ENCODE data around the gene SRD5A1. TPM values are rescaled to one million over a fixed set of nuclear protein-coding genes. Genes with fewer than 3 reads are reported as not detected.
A peak's percentile ranks its signal among the peaks of the same experiment; 100 is the strongest.

The SRD5A1 gene
- total and polyA plus RNA-seq, 2 experiments from 2014 or later, result 18.2 to 87.3 TPM

GRCh38 chr5:6700685-6701355 lies 67.6 kb downstream of the SRD5A1 start (continued):
- TF ChIP-seq, protein P1, sequence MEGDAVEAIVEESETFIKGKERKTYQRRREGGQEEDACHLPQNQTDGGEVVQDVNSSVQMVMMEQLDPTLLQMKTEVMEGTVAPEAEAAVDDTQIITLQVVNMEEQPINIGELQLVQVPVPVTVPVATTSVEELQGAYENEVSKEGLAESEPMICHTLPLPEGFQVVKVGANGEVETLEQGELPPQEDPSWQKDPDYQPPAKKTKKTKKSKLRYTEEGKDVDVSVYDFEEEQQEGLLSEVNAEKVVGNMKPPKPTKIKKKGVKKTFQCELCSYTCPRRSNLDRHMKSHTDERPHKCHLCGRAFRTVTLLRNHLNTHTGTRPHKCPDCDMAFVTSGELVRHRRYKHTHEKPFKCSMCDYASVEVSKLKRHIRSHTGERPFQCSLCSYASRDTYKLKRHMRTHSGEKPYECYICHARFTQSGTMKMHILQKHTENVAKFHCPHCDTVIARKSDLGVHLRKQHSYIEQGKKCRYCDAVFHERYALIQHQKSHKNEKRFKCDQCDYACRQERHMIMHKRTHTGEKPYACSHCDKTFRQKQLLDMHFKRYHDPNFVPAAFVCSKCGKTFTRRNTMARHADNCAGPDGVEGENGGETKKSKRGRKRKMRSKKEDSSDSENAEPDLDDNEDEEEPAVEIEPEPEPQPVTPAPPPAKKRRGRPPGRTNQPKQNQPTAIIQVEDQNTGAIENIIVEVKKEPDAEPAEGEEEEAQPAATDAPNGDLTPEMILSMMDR (conservative IDR thresholded peaks at IDR 0.05; ENCODE audit: low read depth in 2 of 2), result no peak
- TF ChIP-seq POLR2AphosphoS5 (IDR thresholded peaks at IDR 0.05; ENCODE audit: low read depth), result no peak

DNA sequence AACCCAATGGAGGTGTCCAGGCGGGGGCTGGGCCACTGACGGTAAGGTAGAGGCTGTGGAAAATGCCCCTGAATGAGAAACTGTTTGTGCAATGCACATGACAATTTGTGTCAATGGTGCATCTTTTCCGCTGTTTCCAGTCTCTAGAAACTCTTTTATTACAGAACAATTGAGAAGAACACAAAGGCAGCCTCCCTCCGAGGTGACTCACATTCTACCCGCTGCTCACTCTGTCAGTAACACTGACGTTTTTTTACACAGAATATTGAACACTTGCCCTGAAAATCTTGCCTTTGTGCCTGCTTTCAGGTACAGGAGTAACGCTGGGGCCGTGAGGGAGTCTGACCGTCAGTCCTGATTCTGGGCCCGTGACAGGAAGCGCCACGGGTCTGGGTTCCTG lies 68.3 kb downstream of the SRD5A1 start:
- Histone ChIP-seq H4K20me1 (replicated peaks; ENCODE audit: insufficient read depth) (no peaks in the 10 kb centered on the region), H3K27ac (ENCODE audit: low read depth) (no peak overlapping the region), H3K4me2 (no peak overlapping the region), H3K27me3 (ENCODE audit: insufficient read depth) (no peaks in the 10 kb centered on the region), H3K4me3 (no peak overlapping the region), H3K4me1 (ENCODE audit: insufficient read depth) (peaks cover 16% of the 10 kb centered on the region; the same call in 1 of the 2 replicates), H2AFZ (peak overlapping the region; percentile 77; the same call in 1 of the 2 replicates), H3K36me3 (ENCODE audit: insufficient read depth) (no peaks in the 10 kb centered on the region), H3K9me2 (ENCODE audit: insufficient read depth) (no peaks in the 10 kb centered on the region), H3K79me2 (replicated peaks; ENCODE audit: insufficient read depth) (no peaks in the 10 kb centered on the region), H3F3A (replicated peaks; ENCODE audit: low read depth) (no peaks in the 10 kb centered on the region)
- no peak overlapping the region for H3K27ac Mint-ChIP-seq
- H3K4me1 Mint-ChIP-seq, result peaks cover 24% of the 10 kb centered on the region
- H3K36me3 Mint-ChIP-seq (ENCODE audit: low read depth), result no peaks in the 10 kb centered on the region
- ATAC-seq (peak; percentile 18; the same call in 2 of the 3 replicates), DNase-seq (ENCODE audit: low spot score) (no peak)
- H3K27me3 Mint-ChIP-seq (ENCODE audit: insufficient read depth, low read depth, poor library complexity), result no peaks in the 10 kb centered on the region
- no peak overlapping the region for H3K4me3 Mint-ChIP-seq
- no peaks in the 10 kb centered on the region for H3K9me3 Mint-ChIP-seq
- TF ChIP-seq EZH2 (IDR thresholded peaks at IDR 0.05; ENCODE audit: low read depth, unreplicated experiment) (no peak), EZH2phosphoT487 (IDR thresholded peaks at IDR 0.05; ENCODE audit: unreplicated experiment) (no peak), POLR2AphosphoS5 (IDR thresholded peaks at IDR 0.05; ENCODE audit: low read depth) (no peak), JUNB (IDR thresholded peaks at IDR 0.05; ENCODE audit: unreplicated experiment) (no peak), ZNF331 (CRISPR knock-in tag; IDR thresholded peaks at IDR 0.05; ENCODE audit: low read depth) (no peak), STAT1 (IDR thresholded peaks at IDR 0.05; ENCODE audit: unreplicated experiment) (no peak), NANOG (IDR thresholded peaks at IDR 0.05; ENCODE audit: borderline replicate concordance) (no peak), ZNF462 (CRISPR knock-in tag; IDR thresholded peaks at IDR 0.05) (no peak)
- TF ChIP-seq, protein P1 (conservative IDR thresholded peaks at IDR 0.05; ENCODE audit: low read depth in 2 of 2), result no peak
- TF ChIP-seq, protein P2, sequence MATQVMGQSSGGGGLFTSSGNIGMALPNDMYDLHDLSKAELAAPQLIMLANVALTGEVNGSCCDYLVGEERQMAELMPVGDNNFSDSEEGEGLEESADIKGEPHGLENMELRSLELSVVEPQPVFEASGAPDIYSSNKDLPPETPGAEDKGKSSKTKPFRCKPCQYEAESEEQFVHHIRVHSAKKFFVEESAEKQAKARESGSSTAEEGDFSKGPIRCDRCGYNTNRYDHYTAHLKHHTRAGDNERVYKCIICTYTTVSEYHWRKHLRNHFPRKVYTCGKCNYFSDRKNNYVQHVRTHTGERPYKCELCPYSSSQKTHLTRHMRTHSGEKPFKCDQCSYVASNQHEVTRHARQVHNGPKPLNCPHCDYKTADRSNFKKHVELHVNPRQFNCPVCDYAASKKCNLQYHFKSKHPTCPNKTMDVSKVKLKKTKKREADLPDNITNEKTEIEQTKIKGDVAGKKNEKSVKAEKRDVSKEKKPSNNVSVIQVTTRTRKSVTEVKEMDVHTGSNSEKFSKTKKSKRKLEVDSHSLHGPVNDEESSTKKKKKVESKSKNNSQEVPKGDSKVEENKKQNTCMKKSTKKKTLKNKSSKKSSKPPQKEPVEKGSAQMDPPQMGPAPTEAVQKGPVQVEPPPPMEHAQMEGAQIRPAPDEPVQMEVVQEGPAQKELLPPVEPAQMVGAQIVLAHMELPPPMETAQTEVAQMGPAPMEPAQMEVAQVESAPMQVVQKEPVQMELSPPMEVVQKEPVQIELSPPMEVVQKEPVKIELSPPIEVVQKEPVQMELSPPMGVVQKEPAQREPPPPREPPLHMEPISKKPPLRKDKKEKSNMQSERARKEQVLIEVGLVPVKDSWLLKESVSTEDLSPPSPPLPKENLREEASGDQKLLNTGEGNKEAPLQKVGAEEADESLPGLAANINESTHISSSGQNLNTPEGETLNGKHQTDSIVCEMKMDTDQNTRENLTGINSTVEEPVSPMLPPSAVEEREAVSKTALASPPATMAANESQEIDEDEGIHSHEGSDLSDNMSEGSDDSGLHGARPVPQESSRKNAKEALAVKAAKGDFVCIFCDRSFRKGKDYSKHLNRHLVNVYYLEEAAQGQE (IDR thresholded peaks at IDR 0.05; ENCODE audit: unreplicated experiment), result no peak
